Keratinocyte (primary cell): ENCODE measurements around the gene ZNF264.

Source experiments
- CTCF ChIP-seq, 3 experiments: IDR thresholded peaks in 1 of 3; conservative IDR thresholded peaks in 1 of 3; optimal IDR thresholded peaks in 1 of 3; 2 replicates in 2 of 3; 3 replicates in 1 of 3; pipeline versions ENCODE3 to v1.5.1; 2011; ENCODE audit warnings: low read length in 3 of 3, mild to moderate bottlenecking in 3 of 3, moderate library complexity in 2 of 3, control low read depth in 1 of 3, inconsistent platforms in 1 of 3; ENCODE audit not compliant: insufficient read depth in 2 of 3; ENCODE audit errors: extremely low read depth in 1 of 3
- EZH2 ChIP-seq: IDR thresholded peaks from one replicate; pipeline ENCODE4 v1.6.1; 2012; ENCODE audit warnings: inconsistent platforms, mild to moderate bottlenecking, low read length, moderate library complexity

GRCh38 chr19:57267291-57267690, 76.0 kb downstream of the ZNF264 start:
- TF ChIP-seq CTCF (optimal IDR thresholded peaks at IDR 0.05 in 1 of 3, IDR thresholded peaks at IDR 0.05 in 1 of 3, conservative IDR thresholded peaks at IDR 0.05 in 1 of 3; ENCODE audit: extremely low read depth in 1 of 3, insufficient read depth in 2 of 3, low read length in 3 of 3) (no peak), EZH2 (no peak)
